ENCODE data around the gene HOXC11.

The HOXC11 gene

DNA sequence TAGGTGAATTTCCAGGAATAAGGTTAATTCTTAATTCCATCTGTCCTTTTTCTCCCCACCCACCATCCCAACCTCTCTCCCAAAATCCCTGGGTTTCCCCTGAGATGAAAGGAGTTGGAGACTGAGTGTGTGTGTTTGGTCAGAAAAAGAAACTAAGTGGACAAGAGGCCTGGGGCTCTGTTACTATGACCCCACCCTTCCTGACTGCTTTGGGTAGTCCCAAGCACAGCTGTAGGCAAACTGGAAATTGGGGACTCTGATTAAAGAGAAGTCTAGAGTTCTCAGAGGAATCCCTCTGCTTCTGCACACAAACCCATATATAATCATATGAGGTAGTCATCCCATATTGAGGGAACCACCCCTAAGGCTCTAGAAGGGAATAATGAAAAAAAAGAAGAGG is 25.2 kb upstream of the HOXC11 start:
- TF ChIP-seq TAF1 (IDR thresholded peaks at IDR 0.05; ENCODE audit: borderline replicate concordance, low read depth, low read length) = no peak
- TF ChIP-seq POLR2A (IDR thresholded peaks at IDR 0.05; ENCODE audit: low read depth, low read length) = no peak
- no peak for TF ChIP-seq POLR2AphosphoS5 (IDR thresholded peaks at IDR 0.05; ENCODE audit: low read depth, low read length)
- FAIRE-seq = no peak
- no peak for DNase-seq (ENCODE audit: insufficient read length)

- no peak for FAIRE-seq
- no peak for DNase-seq (ENCODE audit: insufficient read length)
- TF ChIP-seq POLR2AphosphoS5 (IDR thresholded peaks at IDR 0.05; ENCODE audit: low read depth, low read length) (no peak), POLR2A (IDR thresholded peaks at IDR 0.05; ENCODE audit: low read depth, low read length) (no peak), TAF1 (IDR thresholded peaks at IDR 0.05; ENCODE audit: borderline replicate concordance, low read depth, low read length) (no peak)
These were observed 24.0 kb upstream of the HOXC11 start for GRCh38 chr12:53948650-53949593.

GRCh38 chr12:53949631-53950436 is 23.1 kb upstream of the HOXC11 start:
- TF ChIP-seq POLR2A (IDR thresholded peaks at IDR 0.05; ENCODE audit: low read depth, low read length) = no peak
- TF ChIP-seq TAF1 (IDR thresholded peaks at IDR 0.05; ENCODE audit: borderline replicate concordance, low read depth, low read length) = no peak
- TF ChIP-seq POLR2AphosphoS5 (IDR thresholded peaks at IDR 0.05; ENCODE audit: low read depth, low read length) = no peak
- DNase-seq (ENCODE audit: insufficient read length) = no peak
- FAIRE-seq = no peak

DNA sequence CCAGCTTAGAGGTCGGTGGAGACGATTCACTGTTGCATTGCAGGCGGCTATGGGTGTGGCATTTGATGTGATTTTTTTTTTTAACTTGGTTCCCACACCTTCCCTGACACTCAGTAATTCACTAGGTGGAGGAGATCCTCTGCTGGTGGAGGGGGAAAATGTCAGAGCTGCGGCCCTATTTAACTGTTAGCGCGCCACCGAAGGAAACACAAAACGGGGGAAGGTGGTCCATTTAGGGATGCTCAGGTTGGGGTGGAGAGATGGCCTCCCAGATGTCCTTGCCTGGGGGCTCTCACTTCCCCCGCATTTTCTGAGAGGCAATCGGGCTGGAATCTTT is 22.5 kb upstream of the HOXC11 start:
- DNase-seq (ENCODE audit: insufficient read length) = no peak
- TF ChIP-seq POLR2AphosphoS5 (IDR thresholded peaks at IDR 0.05; ENCODE audit: low read depth, low read length) (no peak), POLR2A (IDR thresholded peaks at IDR 0.05; ENCODE audit: low read depth, low read length) (no peak), TAF1 (IDR thresholded peaks at IDR 0.05; ENCODE audit: borderline replicate concordance, low read depth, low read length) (no peak)

DNA sequence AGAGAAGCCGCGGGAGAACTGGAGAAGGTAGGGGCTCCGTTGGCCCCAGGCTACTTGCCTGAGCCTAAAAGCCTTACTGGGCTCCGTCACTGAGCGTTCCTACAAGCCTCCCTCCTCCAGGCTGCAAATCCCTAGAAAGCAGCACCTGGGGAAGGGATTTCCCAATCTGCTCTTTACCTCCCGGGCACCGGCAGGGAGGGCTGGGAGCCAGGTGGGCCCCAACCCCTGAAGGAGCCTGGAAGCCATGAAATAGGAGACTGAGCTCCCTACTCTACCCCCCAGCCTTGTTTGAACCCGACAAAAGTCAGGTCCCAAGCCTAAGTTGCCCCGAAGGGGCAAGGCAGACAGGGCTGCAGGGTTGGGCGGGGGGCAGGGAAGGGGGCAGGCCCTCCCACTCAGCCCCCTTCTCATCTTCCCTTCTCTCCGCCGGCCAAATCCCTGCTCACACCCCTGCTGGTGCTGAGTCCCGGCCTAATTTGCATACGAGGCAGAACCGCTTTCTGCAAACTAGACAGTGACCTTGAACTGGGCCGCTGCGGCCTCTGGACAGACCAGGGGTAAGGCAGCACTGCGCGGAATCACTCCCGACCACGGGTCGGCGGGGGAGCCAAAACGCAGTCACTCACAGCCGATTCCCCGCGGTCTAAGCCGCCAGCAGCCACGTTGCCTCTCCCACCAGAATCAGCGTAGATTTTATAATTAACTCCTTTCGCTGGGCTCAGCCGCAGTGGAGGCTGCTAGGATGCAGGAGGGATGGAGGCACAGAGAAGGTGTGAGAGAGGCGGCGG is 21.9 kb upstream of the HOXC11 start:
- no peak for FAIRE-seq
- no peak for DNase-seq (ENCODE audit: insufficient read length)
- TF ChIP-seq POLR2A (IDR thresholded peaks at IDR 0.05; ENCODE audit: low read depth, low read length) (no peak), TAF1 (IDR thresholded peaks at IDR 0.05; ENCODE audit: borderline replicate concordance, low read depth, low read length) (no peak), POLR2AphosphoS5 (IDR thresholded peaks at IDR 0.05; ENCODE audit: low read depth, low read length) (no peak)

More for the DNA sequence above, 22.5 kb upstream of the HOXC11 start:
- no peak for FAIRE-seq

DNA sequence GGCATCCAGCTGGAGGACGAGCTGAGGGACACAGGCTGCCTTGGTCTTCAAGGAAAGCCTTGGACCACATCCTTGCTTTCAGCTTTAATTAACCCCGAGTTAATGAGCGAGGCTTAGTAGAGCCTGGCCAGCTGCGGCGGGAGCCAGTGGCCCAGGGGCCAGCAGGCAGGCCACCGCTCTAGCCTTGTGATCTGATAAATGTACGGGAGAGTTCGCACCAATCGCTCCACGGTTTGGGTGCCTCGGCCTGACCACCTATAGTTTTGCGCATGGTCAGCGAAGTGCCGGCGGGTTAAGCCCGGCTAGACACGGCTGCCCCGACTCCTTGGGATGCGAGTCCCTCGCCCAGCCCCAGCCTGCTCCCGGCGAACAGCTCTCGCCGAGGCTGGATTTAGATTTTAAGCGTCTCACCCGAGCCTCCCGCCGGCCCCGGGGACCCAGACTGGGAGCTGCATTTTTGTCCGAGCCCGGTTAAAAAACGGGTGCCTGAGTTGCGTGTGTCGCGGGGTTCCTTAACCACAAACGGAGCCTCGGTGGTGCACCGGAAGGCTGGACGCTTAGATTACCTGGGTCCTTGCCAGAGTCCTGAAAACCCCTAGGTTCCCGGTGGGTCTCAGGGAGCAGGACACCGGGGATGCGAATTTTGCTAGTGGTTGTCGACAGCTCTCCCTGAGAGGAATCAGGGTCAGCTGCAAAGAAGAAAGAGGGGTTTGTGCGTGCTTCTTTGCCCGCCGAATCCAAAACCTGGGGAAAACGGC is 21.2 kb upstream of the HOXC11 start:
- TF ChIP-seq TAF1 (IDR thresholded peaks at IDR 0.05; ENCODE audit: borderline replicate concordance, low read depth, low read length) (no peak), POLR2AphosphoS5 (IDR thresholded peaks at IDR 0.05; ENCODE audit: low read depth, low read length) (no peak), POLR2A (IDR thresholded peaks at IDR 0.05; ENCODE audit: low read depth, low read length) (no peak)
- DNase-seq (ENCODE audit: insufficient read length) (no peak), FAIRE-seq (no peak)

GRCh38 chr12:53952335-53952694 is 20.6 kb upstream of the HOXC11 start:
- TF ChIP-seq POLR2A (IDR thresholded peaks at IDR 0.05; ENCODE audit: low read depth, low read length) (no peak), TAF1 (IDR thresholded peaks at IDR 0.05; ENCODE audit: borderline replicate concordance, low read depth, low read length) (no peak), POLR2AphosphoS5 (IDR thresholded peaks at IDR 0.05; ENCODE audit: low read depth, low read length) (no peak)
- DNase-seq (ENCODE audit: insufficient read length) = no peak
- no peak for FAIRE-seq

DNA sequence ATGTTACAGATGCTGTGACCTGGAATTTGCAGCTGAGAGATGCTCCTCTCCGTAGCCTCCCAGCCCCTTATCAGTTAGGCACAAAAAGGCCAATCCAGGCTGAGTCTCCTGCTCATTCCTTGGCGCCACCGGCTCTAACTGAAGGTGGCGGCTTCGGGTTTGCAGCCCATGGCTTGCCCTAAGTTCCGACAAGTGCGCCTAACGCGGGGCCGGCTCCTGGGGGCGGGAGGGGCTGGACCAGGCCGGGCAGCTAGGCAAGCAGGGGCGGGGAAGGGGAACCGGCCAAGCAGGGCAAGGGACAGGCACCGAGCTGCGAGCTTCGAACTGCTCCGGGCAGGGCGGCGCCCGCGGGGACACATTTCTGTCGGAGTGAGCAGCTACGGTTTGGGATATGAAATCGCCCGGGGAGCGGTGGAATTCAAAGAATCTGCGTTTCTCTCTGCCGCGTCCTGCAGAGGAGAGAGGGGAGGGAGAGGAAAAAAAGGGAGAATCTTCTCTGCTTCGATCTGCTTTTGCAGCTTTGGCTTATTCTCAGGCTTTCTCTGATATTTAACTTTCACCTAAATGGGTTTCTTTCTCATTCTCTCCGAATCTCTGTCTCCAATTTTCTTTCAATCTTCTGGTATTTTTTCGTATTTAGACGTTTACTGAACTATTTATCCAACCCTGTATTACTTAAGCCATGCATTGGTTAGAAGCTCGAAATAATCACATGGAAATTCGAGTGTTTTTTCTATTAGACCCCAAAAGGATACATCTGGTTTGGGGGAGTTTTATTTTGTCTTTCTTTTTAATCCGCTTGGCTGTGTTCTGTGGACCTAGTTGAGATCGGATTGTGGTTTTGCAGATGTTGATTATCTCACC is 19.8 kb upstream of the HOXC11 start:
- TF ChIP-seq POLR2AphosphoS5 (IDR thresholded peaks at IDR 0.05; ENCODE audit: low read depth, low read length) (no peak), TAF1 (IDR thresholded peaks at IDR 0.05; ENCODE audit: borderline replicate concordance, low read depth, low read length) (no peak), POLR2A (IDR thresholded peaks at IDR 0.05; ENCODE audit: low read depth, low read length) (no peak)
- no peak for DNase-seq (ENCODE audit: insufficient read length)
- no peak for FAIRE-seq

DNA sequence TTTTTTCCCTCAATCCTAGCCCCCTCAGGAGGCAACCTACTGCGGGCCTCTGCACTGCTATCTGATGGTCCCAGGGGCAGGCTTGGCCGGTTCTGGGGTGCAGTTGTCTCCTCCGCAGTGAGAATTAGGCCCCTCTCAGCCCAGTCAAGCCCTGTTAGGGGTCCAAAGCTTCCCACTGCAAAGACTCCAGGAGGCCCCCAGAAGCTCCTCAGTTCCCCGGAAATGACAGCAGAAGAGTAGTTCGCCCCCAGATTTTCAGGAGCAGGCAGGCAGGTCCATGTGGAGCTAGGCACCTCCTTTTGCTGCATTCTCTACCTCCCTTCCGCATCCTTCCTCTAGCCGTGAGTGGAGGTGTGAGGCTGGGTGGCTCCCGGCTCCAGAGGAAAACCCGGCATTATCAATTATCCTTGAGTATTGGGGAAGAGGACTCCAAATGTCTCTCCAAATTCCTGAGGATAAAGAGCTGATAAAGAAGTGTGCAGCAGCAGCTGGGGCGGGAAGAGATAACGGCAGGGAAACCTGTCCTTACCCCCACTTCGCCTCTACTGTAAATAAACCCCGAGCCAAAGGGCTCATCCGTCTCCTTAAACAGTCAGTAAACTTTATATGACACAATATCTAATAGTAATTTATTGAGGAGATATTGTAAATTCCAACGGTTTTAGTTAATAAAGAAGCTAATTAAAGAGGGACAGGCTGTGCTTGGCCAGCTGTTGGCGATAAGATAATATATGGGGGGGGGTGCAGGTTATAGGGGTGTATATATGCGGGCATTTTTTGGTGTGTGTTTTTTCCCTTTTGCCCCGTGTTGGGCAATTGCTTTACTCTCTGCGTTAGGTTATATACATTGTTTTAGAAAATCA is 18.9 kb upstream of the HOXC11 start:
- no peak for DNase-seq (ENCODE audit: insufficient read length)
- no peak for TF ChIP-seq TAF1 (IDR thresholded peaks at IDR 0.05; ENCODE audit: borderline replicate concordance, low read depth, low read length)
- no peak for TF ChIP-seq POLR2A (IDR thresholded peaks at IDR 0.05; ENCODE audit: low read depth, low read length)
- TF ChIP-seq POLR2AphosphoS5 (IDR thresholded peaks at IDR 0.05; ENCODE audit: low read depth, low read length) = no peak
- FAIRE-seq = no peak

Data from GM12892 (cell line).